KMS-11 (cell line): Measurements from ENCODE around the gene ATP6V1F.

ENCODE experiments used
- H2AFZ ChIP-seq: fragments of 200-600 bp; sonication (generic); 2 replicates; pipeline ENCODE4 v1.6.1; 2016; ENCODE audit warnings: antibody characterized with exemption, mixed run types, low read depth
- H3K27ac ChIP-seq: fragments of 200-600 bp; sonication (generic); 2 replicates; pipeline ENCODE4 v1.6.1; 2016; ENCODE audit warnings: mild to moderate bottlenecking, mixed run types
- H3K27me3 ChIP-seq: fragments of 200-600 bp; sonication (generic); 2 replicates; pipeline ENCODE4 v1.6.1; 2017; ENCODE audit warnings: mild to moderate bottlenecking, low read depth, mixed run types, moderate library complexity; ENCODE audit not compliant: insufficient read depth
- H3K36me3 ChIP-seq: fragments of 200-600 bp; sonication (generic); 2 replicates; pipeline ENCODE4 v1.6.1; 2017; ENCODE audit warnings: mild to moderate bottlenecking, mixed run types; ENCODE audit not compliant: insufficient read depth
- H3K4me1 ChIP-seq: fragments of 200-600 bp; sonication (generic); 2 replicates; pipeline ENCODE4 v1.6.1; 2016; ENCODE audit warnings: mild to moderate bottlenecking, low read depth, mixed run types; ENCODE audit not compliant: poor library complexity, severe bottlenecking
- H3K4me2 ChIP-seq: fragments of 200-600 bp; sonication (generic); 2 replicates; pipeline ENCODE4 v1.7.0; 2016; ENCODE audit warnings: mild to moderate bottlenecking, mixed run types
- H3K4me3 ChIP-seq: fragments of 200-600 bp; sonication (generic); IDR thresholded peaks from 2 replicates; pipeline ENCODE4 v1.6.1; 2017; ENCODE audit warnings: low read depth, low read length, mixed read lengths; ENCODE audit not compliant: insufficient read depth
- H3K79me2 ChIP-seq: fragments of 200-600 bp; sonication (generic); 2 replicates; pipeline ENCODE4 v1.6.1; 2016; ENCODE audit warnings: low read depth, mixed run types; ENCODE audit not compliant: insufficient read depth
- H3K9ac ChIP-seq: fragments of 200-600 bp; sonication (generic); 2 replicates; pipeline ENCODE4 v1.6.1; 2016; ENCODE audit warnings: mild to moderate bottlenecking, mixed run types
- H4K20me1 ChIP-seq: fragments of 200-600 bp; sonication (generic); 2 replicates; pipeline ENCODE4 v1.6.1; 2016; ENCODE audit warnings: mild to moderate bottlenecking, mixed run types; ENCODE audit not compliant: insufficient read depth
- CTCF ChIP-seq: fragments of 200-600 bp; sonication (generic); conservative IDR thresholded peaks from 2 replicates; pipeline ENCODE4 v1.6.1; 2017; ENCODE audit warnings: low read depth, mild to moderate bottlenecking, antibody characterized with exemption, low read length, moderate library complexity, mixed read lengths

ATP6V1F gene

GRCh38 chr7:128886391-128887168, 23.9 kb downstream of the ATP6V1F start:
- Histone ChIP-seq H3K9ac (no peak overlapping the region), H3K4me1 (peaks cover 3% of the 10 kb centered on the region)
- no peak for TF ChIP-seq CTCF

GRCh38 chr7:128887169-128888038, 24.7 kb downstream of the ATP6V1F start:
- Histone ChIP-seq H3K9ac (no peak overlapping the region), H3K36me3 (no peaks in the 10 kb centered on the region), H3K27ac (no peak overlapping the region), H4K20me1 (no peaks in the 10 kb centered on the region), H3K4me3 (no peak overlapping the region), H3K79me2 (no peaks in the 10 kb centered on the region), H2AFZ (no peak overlapping the region), H3K4me2 (no peak overlapping the region), H3K27me3 (peaks cover 19% of the 10 kb centered on the region; the same call in 1 of the 2 replicates), H3K4me1 (peaks cover 3% of the 10 kb centered on the region)
- no peak for TF ChIP-seq CTCF

More at GRCh38 chr7:128886391-128887168, 23.9 kb downstream of the ATP6V1F start:
- H3K36me3 ChIP-seq: no peaks in the 10 kb centered on the region
- H3K79me2 ChIP-seq: no peaks in the 10 kb centered on the region
- H3K4me3 ChIP-seq: no peak overlapping the region
- H2AFZ ChIP-seq: no peak overlapping the region
- H3K4me2 ChIP-seq: no peak overlapping the region
- H4K20me1 ChIP-seq: no peaks in the 10 kb centered on the region
- H3K27ac ChIP-seq: no peak overlapping the region
- peaks cover 19% of the 10 kb centered on the region; the same call in 1 of the 2 replicates for H3K27me3 ChIP-seq

GRCh38 chr7:128888039-128888755, 25.5 kb downstream of the ATP6V1F start:
- Histone ChIP-seq H3K36me3 (no peaks in the 10 kb centered on the region), H3K4me2 (no peak overlapping the region), H3K27me3 (peaks cover 19% of the 10 kb centered on the region; the same call in 1 of the 2 replicates), H4K20me1 (no peaks in the 10 kb centered on the region), H3K4me3 (no peak overlapping the region), H2AFZ (no peak overlapping the region), H3K79me2 (no peaks in the 10 kb centered on the region), H3K9ac (no peak overlapping the region), H3K4me1 (peaks cover 3% of the 10 kb centered on the region), H3K27ac (no peak overlapping the region)
- no peak for TF ChIP-seq CTCF

- Histone ChIP-seq H3K4me3 (no peak overlapping the region), H3K9ac (no peak overlapping the region), H3K27ac (no peak overlapping the region), H3K4me2 (no peak overlapping the region), H3K79me2 (no peaks in the 10 kb centered on the region), H3K27me3 (peaks cover 19% of the 10 kb centered on the region; the same call in 1 of the 2 replicates), H4K20me1 (no peaks in the 10 kb centered on the region), H2AFZ (no peak overlapping the region), H3K4me1 (peaks cover 2% of the 10 kb centered on the region), H3K36me3 (no peaks in the 10 kb centered on the region)
- no peak for TF ChIP-seq CTCF
Measured at GRCh38 chr7:128888756-128889095, 26.1 kb downstream of the ATP6V1F start.
